Kasumi-1 (cell line): ENCODE data around the gene LEFTY2.
"Not testable (repeated sequence)": the region's sequence is repeated elsewhere in the genome, so short reads cannot be mapped to it uniquely, and the experiment has no call there.

Experiments used
- DNase-seq, 2 experiments: peaks; one replicate each; lab custom pipeline; 2025; lab: John Stamatoyannopoulos, UW

The LEFTY2 gene

GRCh38 chr1:225899044-225899925 is 41.7 kb downstream of the LEFTY2 start:
- no peak for DNase-seq

- no peak for DNase-seq
Measured at GRCh38 chr1:225897595-225898514, 43.2 kb downstream of the LEFTY2 start.

GRCh38 chr1:225896937-225897549 is 44.0 kb downstream of the LEFTY2 start:
- DNase-seq = no peak

GRCh38 chr1:225896494-225896893 is 44.5 kb downstream of the LEFTY2 start:
- DNase-seq = no peak

GRCh38 chr1:225892307-225892706 is 48.7 kb downstream of the LEFTY2 start:
- DNase-seq = no peak

- DNase-seq = no peak
Measured at GRCh38 chr1:225891229-225891972, 49.6 kb downstream of the LEFTY2 start.

GRCh38 chr1:225890346-225891228 is 50.4 kb downstream of the LEFTY2 start:
- no peak for DNase-seq

GRCh38 chr1:225889743-225890142 is 51.3 kb downstream of the LEFTY2 start:
- DNase-seq = no peak

GRCh38 chr1:225888898-225889601 is 52.0 kb downstream of the LEFTY2 start, which contains the start of gene LEFTY1:
Gene LEFTY1 (minus strand): TSS chr1:225889146. CDS start chr1:225889066, 80 bp downstream.
- no peak for DNase-seq

- DNase-seq = no peak
Measured at GRCh38 chr1:225888289-225888897, 52.6 kb downstream of the LEFTY2 start.

GRCh38 chr1:225887554-225888288 is 53.3 kb downstream of the LEFTY2 start:
- not testable (repeated sequence) for DNase-seq

- DNase-seq = no peak
Measured at GRCh38 chr1:225887030-225887314, 54.0 kb downstream of the LEFTY2 start.
